Natural killer cell (primary cell): ENCODE results near the gene KRAS. TPM values are rescaled to one million over a fixed set of nuclear protein-coding genes. Genes with fewer than 3 reads are reported as not detected.

Source experiments
- ATAC-seq, 3 donors: fragments of 150-1000 bp in 2 of 3; fragments of 200-7000 bp in 1 of 3; cut with Tn5 transposase; 1 replicate in 1 of 3; 2 replicates in 2 of 3; pipeline ENCODE4 v1.10.0; 2021; ENCODE audit warnings: mild to moderate bottlenecking in 2 of 3, moderate library complexity in 2 of 3
- DNase-seq, 2 donors: peaks; one replicate each; pipeline versions ENCODE4 v3.0.0 to v3.0.0-alpha.2; 2013 to 2021; ENCODE audit warnings: mixed read lengths in 1 of 2
- H3K27ac ChIP-seq: one replicate; pipeline ENCODE4 v1.5.1; 2013; ENCODE audit warnings: mild to moderate bottlenecking, low read length
- H3K27me3 ChIP-seq: one replicate; pipeline ENCODE4 v1.6.1; 2013; ENCODE audit warnings: low read length; ENCODE audit not compliant: control insufficient read depth, insufficient read depth
- H3K36me3 ChIP-seq: one replicate; pipeline ENCODE4 v1.6.1; 2013; ENCODE audit warnings: low read length; ENCODE audit not compliant: control insufficient read depth, insufficient read depth
- H3K4me1 ChIP-seq: one replicate; pipeline ENCODE4 v1.6.1; 2013; ENCODE audit warnings: low read length; ENCODE audit not compliant: control insufficient read depth, insufficient read depth
- H3K4me3 ChIP-seq: one replicate; pipeline ENCODE4 v1.5.1; 2013; ENCODE audit warnings: low read length
- H3K9me3 ChIP-seq: one replicate; pipeline ENCODE4 v1.6.1; 2013; ENCODE audit warnings: low read length; ENCODE audit not compliant: control insufficient read depth, insufficient read depth
- H3K27ac Mint-ChIP-seq, 2 donors: one replicate each; pipeline ENCODE4 v1.8.0; 2022; ENCODE audit warnings: mild to moderate bottlenecking in 2 of 2, mixed read lengths in 2 of 2, moderate library complexity in 1 of 2
- H3K27me3 Mint-ChIP-seq, 2 donors: one replicate each; pipeline ENCODE4 v1.8.0; 2022; ENCODE audit warnings: low read depth in 2 of 2, mixed read lengths in 2 of 2
- H3K36me3 Mint-ChIP-seq: one replicate; pipeline ENCODE4 v1.8.0; 2022; ENCODE audit warnings: mixed read lengths
- H3K4me1 Mint-ChIP-seq, 2 donors: one replicate each; pipeline ENCODE4 v1.8.0; 2022; ENCODE audit warnings: mixed read lengths in 2 of 2
- H3K4me3 Mint-ChIP-seq: one replicate; pipeline ENCODE4 v1.8.0; 2022; ENCODE audit warnings: mild to moderate bottlenecking, moderate library complexity, mixed read lengths
- H3K9me3 Mint-ChIP-seq, 2 donors: one replicate each; pipeline ENCODE4 v1.8.0; 2022; ENCODE audit warnings: mixed read lengths in 2 of 2
- CTCF ChIP-seq: fragments of 200-600 bp; IDR thresholded peaks from one replicate; pipeline ENCODE4 v1.8.0; 2022; ENCODE audit warnings: antibody characterized with exemption
- WGBS: methylation state at CpG from one replicate; pipeline ENCODE4 v1.1.7; 2013; ENCODE audit warnings: missing lambda C conversion rate; ENCODE audit not compliant: insufficient coverage; 5-methylcytosine and 5-hydroxymethylcytosine counted together
- intact Hi-C: fragments of 100-400 bp; cut with micrococcal nuclease; formaldehyde crosslinking; loops from one replicate; pipeline ENCODE4 v1.14.2; 2022
- total RNA-seq, 4 donors: library from RNA; stranded (reverse); fragments of 120-200 nt in 1 of 4; gene quantifications; one replicate each; pipeline versions ENCODE4 v1.2.3 to v1.2.4, GENCODE V29; 2013 to 2022

The KRAS gene
- total RNA-seq, 3 donors from 2014 or later (not counting 1 experiment from before 2014, with no cell fraction given) = 33.3 to 39.6 (median 35.7) TPM

DNA sequence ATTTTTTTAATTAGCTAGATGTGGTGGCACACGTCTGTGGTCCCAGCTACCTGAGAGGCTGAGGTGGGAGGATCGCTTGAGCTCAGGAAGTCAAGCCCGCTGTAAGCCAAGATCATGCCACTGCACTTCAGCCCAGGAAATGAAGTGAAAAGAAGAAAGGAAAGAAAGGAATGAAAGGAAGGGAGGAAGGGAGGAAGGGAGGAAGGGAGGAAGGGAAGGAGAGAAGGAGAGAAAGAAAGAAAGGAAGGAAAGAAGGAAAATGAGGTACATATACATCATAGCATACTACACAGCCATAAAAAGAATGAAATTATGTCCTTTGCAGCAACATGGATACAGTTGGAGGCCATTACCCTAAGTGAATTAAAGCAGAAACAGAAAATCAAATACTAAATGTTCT is 68.0 kb downstream of the KRAS start:
- DNase-seq (no peak), ATAC-seq (no peak)
- Mint-ChIP-seq H3K36me3 (no peaks in the 10 kb centered on the region), H3K4me3 (no peak overlapping the region), H3K27ac (no peak overlapping the region), H3K4me1 (peaks cover 11 to 13% of the 10 kb centered on the region in 2 donors), H3K9me3 (no peaks in the 10 kb centered on the region), H3K27me3 (peaks cover 8 to 9% of the 10 kb centered on the region in 2 donors)
- no peak for TF ChIP-seq CTCF
- Histone ChIP-seq H3K27ac (no peak overlapping the region), H3K9me3 (no peaks in the 10 kb centered on the region), H3K4me3 (no peak overlapping the region), H3K27me3 (no peaks in the 10 kb centered on the region), H3K4me1 (no peaks in the 10 kb centered on the region), H3K36me3 (no peaks in the 10 kb centered on the region)
- WGBS = 81% methylated on average over 3 of the region's 3 CpGs
- intact Hi-C loops = no loop called here

DNA sequence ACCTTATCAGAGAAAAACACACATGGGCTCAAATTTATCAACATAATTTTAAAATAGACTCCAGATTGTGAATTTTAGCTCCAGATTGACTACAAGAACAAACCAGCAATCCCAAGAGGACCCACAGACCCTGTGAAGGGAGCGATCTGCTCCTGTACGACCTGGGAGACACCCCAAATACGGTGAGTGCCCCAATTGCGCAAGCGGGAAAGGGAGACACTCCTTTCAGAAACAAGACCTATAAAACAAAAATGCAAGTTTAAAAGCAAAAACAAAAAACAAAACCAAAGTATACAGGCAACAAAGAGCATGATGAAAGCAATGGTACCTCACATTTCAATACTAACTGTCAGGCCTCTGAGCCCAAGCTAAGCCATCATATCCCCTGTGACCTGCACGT is 87.9 kb downstream of the KRAS start:
- Histone ChIP-seq H3K4me3 (no peak overlapping the region), H3K9me3 (no peaks in the 10 kb centered on the region), H3K36me3 (no peaks in the 10 kb centered on the region), H3K27ac (no peak overlapping the region), H3K4me1 (no peaks in the 10 kb centered on the region), H3K27me3 (no peaks in the 10 kb centered on the region)
- TF ChIP-seq CTCF = no peak
- 96% methylated on average over 6 of the region's 6 CpGs for WGBS
- intact Hi-C loops = no loop called here
- Mint-ChIP-seq H3K9me3 (no peaks in the 10 kb centered on the region), H3K27me3 (peaks cover 0 to 2% of the 10 kb centered on the region in 2 donors), H3K36me3 (no peaks in the 10 kb centered on the region), H3K4me1 (no peaks in the 10 kb centered on the region), H3K27ac (no peak overlapping the region), H3K4me3 (no peak overlapping the region)
- DNase-seq = no peak
- ATAC-seq = no peak

DNA sequence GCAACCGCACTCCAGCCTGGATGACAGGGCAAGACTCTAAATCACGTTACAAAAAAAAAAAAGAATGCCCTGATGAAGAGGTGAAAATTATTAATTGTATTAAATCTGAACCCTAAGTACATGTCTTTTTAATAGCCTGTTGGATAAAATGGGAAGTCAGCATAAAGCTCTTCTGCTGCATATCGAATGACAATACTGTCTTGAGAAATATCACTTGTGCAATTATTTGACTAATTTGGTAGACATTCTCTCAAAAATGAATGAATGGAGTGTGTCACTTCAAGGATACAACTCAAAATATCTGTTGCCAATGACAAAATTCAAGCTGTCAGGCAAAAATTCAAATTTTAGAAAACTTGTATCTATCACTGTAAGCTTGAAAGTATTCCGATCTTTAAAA is 94.7 kb downstream of the KRAS start:
- H3K27me3 ChIP-seq = no peaks in the 10 kb centered on the region
- ATAC-seq = no peak
- Mint-ChIP-seq H3K27ac (no peak overlapping the region), H3K9me3 (no peaks in the 10 kb centered on the region), H3K4me3 (no peak overlapping the region), H3K36me3 (no peaks in the 10 kb centered on the region), H3K4me1 (no peaks in the 10 kb centered on the region), H3K27me3 (peaks cover 0 to 2% of the 10 kb centered on the region in 2 donors)
- H3K4me3 ChIP-seq = no peak overlapping the region
- WGBS = 90% methylated on average over 4 of the region's 4 CpGs
- H3K27ac ChIP-seq = no peak overlapping the region
- intact Hi-C loops = no loop called here
- no peaks in the 10 kb centered on the region for H3K4me1 ChIP-seq
- DNase-seq = no peak
- H3K9me3 ChIP-seq = no peaks in the 10 kb centered on the region
- H3K36me3 ChIP-seq = no peaks in the 10 kb centered on the region
- TF ChIP-seq CTCF = no peak

GRCh38 chr12:25155022-25155576 is 95.6 kb downstream of the KRAS start:
- Histone ChIP-seq H3K27ac (no peak overlapping the region), H3K27me3 (no peaks in the 10 kb centered on the region), H3K36me3 (no peaks in the 10 kb centered on the region), H3K4me3 (no peak overlapping the region), H3K4me1 (no peaks in the 10 kb centered on the region), H3K9me3 (no peaks in the 10 kb centered on the region)
- peak; percentile 78 for TF ChIP-seq CTCF
- Mint-ChIP-seq H3K4me1 (no peaks in the 10 kb centered on the region), H3K4me3 (no peak overlapping the region), H3K27me3 (no peaks in the 10 kb centered on the region), H3K27ac (no peak overlapping the region), H3K9me3 (no peaks in the 10 kb centered on the region), H3K36me3 (no peaks in the 10 kb centered on the region)
- intact Hi-C loops = loop anchor here (1.0 kb wide), 2 partner anchors 164 to 232 kb away; no protein-coding TSS in a partner anchor
- peak in 1 of 2 donors; percentile 74 for DNase-seq
- ATAC-seq = peak in 2 of 3 donors; percentile 48 to 49
- WGBS = 93% methylated on average over 1 of the region's 2 CpGs
